NCI-H446 (cell line): ENCODE data around the gene TMEM106C.
"Not testable (repeated sequence)": the region's sequence is repeated elsewhere in the genome, so short reads cannot be mapped to it uniquely, and the experiment has no call there.

Experiments used
- DNase-seq, 2 experiments: peaks; one replicate each; lab custom pipeline; 2025; lab: John Stamatoyannopoulos, UW

Gene TMEM106C

GRCh38 chr12:47949441-47950341, 13.7 kb upstream of the TMEM106C start:
- DNase-seq: peak; percentile 29 to 72

GRCh38 chr12:47950856-47951468, 12.4 kb upstream of the TMEM106C start:
- no peak for DNase-seq

- DNase-seq: no peak
Observed at GRCh38 chr12:47954058-47954457, 9.3 kb upstream of the TMEM106C start.

- DNase-seq: no peak
Observed at GRCh38 chr12:47954467-47955045, 8.8 kb upstream of the TMEM106C start.

GRCh38 chr12:47955059-47955458, 8.3 kb upstream of the TMEM106C start:
- DNase-seq: no peak

GRCh38 chr12:47957671-47958070, 5.7 kb upstream of the TMEM106C start:
- DNase-seq: not testable (repeated sequence)

- DNase-seq: no peak
Observed at GRCh38 chr12:47962198-47962597, 1.2 kb upstream of the TMEM106C start.

GRCh38 chr12:47964106-47964728, 821 bp downstream of the TMEM106C start:
- DNase-seq: peak in 1 of 2 experiments; percentile 10

GRCh38 chr12:47965581-47965980, 2.2 kb downstream of the TMEM106C start:
- DNase-seq: no peak

- no peak for DNase-seq
Observed at GRCh38 chr12:47967461-47968321, 4.3 kb downstream of the TMEM106C start.

- no peak for DNase-seq
Observed at GRCh38 chr12:47969845-47970244, 6.4 kb downstream of the TMEM106C start.

GRCh38 chr12:47970843-47971242, 7.4 kb downstream of the TMEM106C start:
- no peak for DNase-seq

- DNase-seq: no peak
Observed at GRCh38 chr12:47972895-47973294, 9.5 kb downstream of the TMEM106C start.

- no peak for DNase-seq
Observed at GRCh38 chr12:47973870-47974269, 10.5 kb downstream of the TMEM106C start.

- no peak for DNase-seq
Observed at GRCh38 chr12:47975036-47975620, 11.7 kb downstream of the TMEM106C start.

GRCh38 chr12:47975816-47976215, 12.4 kb downstream of the TMEM106C start:
- DNase-seq: no peak

GRCh38 chr12:47977046-47977771, 13.8 kb downstream of the TMEM106C start:
- no peak for DNase-seq

- DNase-seq: no peak
Observed at GRCh38 chr12:47977772-47978597, 14.6 kb downstream of the TMEM106C start.

- no peak for DNase-seq
Observed at GRCh38 chr12:47978598-47978873, 15.1 kb downstream of the TMEM106C start.

- no peak for DNase-seq
Observed at GRCh38 chr12:47979166-47979565, 15.8 kb downstream of the TMEM106C start.
